Right lobe of liver (tissue), 4 donors: ENCODE measurements around the gene IQGAP3.

Experiments used
- POLR2A ChIP-seq: fragments of 450-650 bp; IDR thresholded peaks from one replicate; pipeline ENCODE4 v1.6.1; 2017; ENCODE audit warnings: antibody characterized with exemption, mild to moderate bottlenecking
- TF ChIP-seq, protein P1 (sequence below), 4 donors: fragments of 200-600 bp in 3 of 4; fragments of 450-650 bp in 1 of 4; IDR thresholded peaks; one replicate each; pipeline versions ENCODE4 v1.5.1 to v1.8.0; 2016 to 2022; ENCODE audit warnings: antibody characterized with exemption in 4 of 4, mild to moderate bottlenecking in 2 of 4
- donor health status: DM: no; HTN: no; CAD: no.
- donor health status: DM: no; HTN: no; CAD: no.
- donor health status: DM: no; HTN: yes; CAD: no.

DNA sequence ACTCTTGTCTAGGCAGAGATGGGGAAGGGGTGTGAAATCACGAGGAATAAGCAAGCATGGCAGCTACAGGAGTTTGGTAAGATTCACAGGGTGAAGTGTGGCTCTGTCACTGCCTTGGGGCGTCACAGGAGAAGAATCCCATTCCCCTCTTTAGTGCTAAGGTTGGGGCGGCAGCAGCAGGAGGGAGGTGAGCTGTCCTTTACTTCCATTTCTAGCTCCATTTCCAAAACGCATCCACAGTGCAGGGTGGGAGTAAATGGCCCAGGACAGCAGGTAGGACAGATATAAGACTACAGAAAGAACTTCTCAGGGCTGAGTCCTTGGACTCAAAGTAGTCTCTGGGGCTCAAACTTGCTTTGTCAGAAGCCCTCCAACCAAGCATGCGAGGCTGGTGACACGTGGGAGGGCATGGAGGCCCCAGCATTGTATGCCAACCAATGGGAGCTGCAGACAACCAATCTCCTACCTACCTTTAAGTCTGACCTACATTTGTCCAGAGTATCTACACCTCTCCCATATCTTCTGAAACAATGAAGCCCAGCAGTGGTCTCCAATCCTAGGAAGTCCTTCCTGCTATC, 80.3 kb downstream of the IQGAP3 start:
- TF ChIP-seq, protein P1, sequence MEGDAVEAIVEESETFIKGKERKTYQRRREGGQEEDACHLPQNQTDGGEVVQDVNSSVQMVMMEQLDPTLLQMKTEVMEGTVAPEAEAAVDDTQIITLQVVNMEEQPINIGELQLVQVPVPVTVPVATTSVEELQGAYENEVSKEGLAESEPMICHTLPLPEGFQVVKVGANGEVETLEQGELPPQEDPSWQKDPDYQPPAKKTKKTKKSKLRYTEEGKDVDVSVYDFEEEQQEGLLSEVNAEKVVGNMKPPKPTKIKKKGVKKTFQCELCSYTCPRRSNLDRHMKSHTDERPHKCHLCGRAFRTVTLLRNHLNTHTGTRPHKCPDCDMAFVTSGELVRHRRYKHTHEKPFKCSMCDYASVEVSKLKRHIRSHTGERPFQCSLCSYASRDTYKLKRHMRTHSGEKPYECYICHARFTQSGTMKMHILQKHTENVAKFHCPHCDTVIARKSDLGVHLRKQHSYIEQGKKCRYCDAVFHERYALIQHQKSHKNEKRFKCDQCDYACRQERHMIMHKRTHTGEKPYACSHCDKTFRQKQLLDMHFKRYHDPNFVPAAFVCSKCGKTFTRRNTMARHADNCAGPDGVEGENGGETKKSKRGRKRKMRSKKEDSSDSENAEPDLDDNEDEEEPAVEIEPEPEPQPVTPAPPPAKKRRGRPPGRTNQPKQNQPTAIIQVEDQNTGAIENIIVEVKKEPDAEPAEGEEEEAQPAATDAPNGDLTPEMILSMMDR (IDR thresholded peaks at IDR 0.05), result no peak
- no peak for TF ChIP-seq POLR2A
